C4-2B (cell line): Measurements from ENCODE around the gene STK26.
"Not testable (repeated sequence)": the region's sequence is repeated elsewhere in the genome, so short reads cannot be mapped to it uniquely, and the experiment has no call there.

ENCODE experiments used
- H3K27ac ChIP-seq: fragments of 450-650 bp; 2 replicates; pipeline ENCODE4 v1.5.1; 2017
- CTCF ChIP-seq: fragments of 450-650 bp; conservative IDR thresholded peaks from 2 replicates; pipeline ENCODE4 v1.5.1; 2017; ENCODE audit warnings: mild to moderate bottlenecking
- ZFX ChIP-seq: fragments of 450-650 bp; IDR thresholded peaks from 2 replicates; pipeline ENCODE4 v1.6.1; 2017

Gene STK26

GRCh38 chrX:132094164-132094563 lies 71.1 kb downstream of the STK26 start:
- TF ChIP-seq ZFX (no peak), CTCF (no peak)
- H3K27ac ChIP-seq, result no peak overlapping the region

- H3K27ac ChIP-seq, result not testable (repeated sequence)
Measured at GRCh38 chrX:132098704-132099103, 75.6 kb downstream of the STK26 start.

GRCh38 chrX:132101206-132101605 lies 78.1 kb downstream of the STK26 start:
- H3K27ac ChIP-seq, result no peak overlapping the region
- TF ChIP-seq ZFX (no peak), CTCF (no peak)

GRCh38 chrX:132101799-132102198 lies 78.7 kb downstream of the STK26 start:
- no peak overlapping the region for H3K27ac ChIP-seq
- TF ChIP-seq CTCF (no peak), ZFX (no peak)

- TF ChIP-seq ZFX, result no peak
- no peak for TF ChIP-seq CTCF
Measured at GRCh38 chrX:132107291-132107690, 84.2 kb downstream of the STK26 start.

GRCh38 chrX:132114607-132115006 lies 91.5 kb downstream of the STK26 start:
- TF ChIP-seq ZFX, result no peak
- TF ChIP-seq CTCF, result no peak
- no peak overlapping the region for H3K27ac ChIP-seq

More at GRCh38 chrX:132107291-132107690, 84.2 kb downstream of the STK26 start:
- no peak overlapping the region for H3K27ac ChIP-seq

- no peak overlapping the region for H3K27ac ChIP-seq
- no peak for TF ChIP-seq ZFX
- TF ChIP-seq CTCF, result no peak
Measured at GRCh38 chrX:132115792-132116191, 92.7 kb downstream of the STK26 start.

GRCh38 chrX:132118358-132118757 lies 95.3 kb downstream of the STK26 start:
- no peak for TF ChIP-seq CTCF
- TF ChIP-seq ZFX, result no peak
- peak overlapping the region; percentile 48; the same call in 1 of the 2 replicates for H3K27ac ChIP-seq
